ENCODE data around the gene PRTG.

GRCh38 chr15:55669270-55669669, 73.7 kb downstream of the PRTG start:
- no peak for TF ChIP-seq CTCF (IDR thresholded peaks at IDR 0.05)
- TF ChIP-seq ZFX (IDR thresholded peaks at IDR 0.05; ENCODE audit: borderline replicate concordance): no peak
